K562 (cell line): ENCODE data around the gene MTA2. TPM values are rescaled to one million over a fixed set of nuclear protein-coding genes. Genes with fewer than 3 reads are reported as not detected.

ENCODE experiments used
- BRF1 ChIP-seq: IDR thresholded peaks from 3 replicates; pipeline ENCODE4 v1.6.1; 2011; ENCODE audit warnings: borderline replicate concordance, mild to moderate bottlenecking; ENCODE audit not compliant: insufficient read length; ENCODE audit errors: extremely low read depth
- CAMTA2 ChIP-seq: fragments of 250-450 bp; sonication (Bioruptor Pico); conservative IDR thresholded peaks from 2 replicates; pipeline ENCODE4 v1.5.1; 2022
- HIVEP1 ChIP-seq: fragments of 250-450 bp; sonication (Bioruptor Pico); IDR thresholded peaks from 2 replicates; pipeline ENCODE4 v1.4.0; 2020; ENCODE audit warnings: mild to moderate bottlenecking
- HSF4 ChIP-seq: fragments of 250-450 bp; sonication (Bioruptor Pico); IDR thresholded peaks from 2 replicates; pipeline ENCODE4 v2.1.2; 2022; ENCODE audit warnings: mild to moderate bottlenecking, moderate library complexity, borderline replicate concordance
- MECOM ChIP-seq: fragments of 250-450 bp; sonication (Bioruptor Pico); IDR thresholded peaks from 2 replicates; pipeline ENCODE4 v1.8.0; 2022; ENCODE audit warnings: inconsistent platforms
- PBX2 ChIP-seq, 2 experiments: IDR thresholded peaks in 1 of 2; conservative IDR thresholded peaks in 1 of 2; 2 replicates each; pipeline ENCODE4 v1.6.1; 2016; ENCODE audit warnings: low read depth in 2 of 2, mild to moderate bottlenecking in 1 of 2, missing compliant biosample characterization in 1 of 2, missing genetic modification characterization in 1 of 2, moderate library complexity in 1 of 2
- PHF20 ChIP-seq: fragments of 450-650 bp; IDR thresholded peaks from 2 replicates; pipeline ENCODE4 v1.6.1; 2018; ENCODE audit not compliant: partially characterized antibody
- PKNOX1 ChIP-seq: fragments of 450-650 bp; IDR thresholded peaks from 2 replicates; pipeline ENCODE4 v1.6.1; 2016
- SMAD1 ChIP-seq: fragments of 150-350 bp; IDR thresholded peaks from 2 replicates; pipeline ENCODE4 v1.6.1; 2014; ENCODE audit warnings: low read length, low read depth; ENCODE audit not compliant: partially characterized antibody
- SMC3 ChIP-seq: conservative IDR thresholded peaks from 2 replicates; pipeline ENCODE4 v1.6.1; 2011; ENCODE audit warnings: low read depth, low read length, improper control_type of control experiment; ENCODE audit not compliant: insufficient read depth
- SNAPC5 ChIP-seq: fragments of 250-450 bp; sonication (Bioruptor Pico); IDR thresholded peaks from 2 replicates; pipeline ENCODE4 v1.8.0; 2021; ENCODE audit warnings: moderate library complexity, mild to moderate bottlenecking, inconsistent platforms
- SNRNP70 ChIP-seq: fragments of 200-400 bp; formaldehyde crosslinking; optimal IDR thresholded peaks from 2 replicates; pipeline ENCODE3; 2017; ENCODE audit warnings: low read depth, low read length
- SREBF1 ChIP-seq: fragments of 150-350 bp; IDR thresholded peaks from 2 replicates; pipeline ENCODE4 v1.6.1; 2014; ENCODE audit warnings: antibody characterized with exemption, low read depth, low read length, borderline replicate concordance
- TAF15 ChIP-seq: fragments of 200-400 bp; formaldehyde crosslinking; IDR thresholded peaks from 2 replicates; pipeline ENCODE4 v1.6.1; 2017; ENCODE audit warnings: mild to moderate bottlenecking, low read depth, low read length, moderate library complexity
- TFAP4 ChIP-seq: sonication (generic); formaldehyde crosslinking; IDR thresholded peaks from 2 replicates; pipeline ENCODE4 v1.8.0; 2022; ENCODE audit warnings: missing genetic modification reagents, mild to moderate bottlenecking, moderate library complexity, borderline replicate concordance
- ZBTB34 ChIP-seq: fragments of 250-450 bp; sonication (Bioruptor Pico); IDR thresholded peaks from 2 replicates; pipeline ENCODE4 v1.8.0; 2021; ENCODE audit warnings: mild to moderate bottlenecking, moderate library complexity
- ZFP30 ChIP-seq: fragments of 250-450 bp; sonication (Bioruptor Pico); IDR thresholded peaks from 2 replicates; pipeline ENCODE4 v1.8.0; 2022; ENCODE audit warnings: moderate library complexity, mild to moderate bottlenecking, inconsistent platforms, borderline replicate concordance
- ZNF134 ChIP-seq: fragments of 250-450 bp; sonication (Bioruptor Pico); conservative IDR thresholded peaks from 2 replicates; pipeline ENCODE4 v1.4.0; 2020
- ZNF184 ChIP-seq: sonication (generic); formaldehyde crosslinking; IDR thresholded peaks from 2 replicates; pipeline ENCODE4 v1.5.0; 2020; ENCODE audit warnings: missing genetic modification reagents
- ZNF23 ChIP-seq: fragments of 250-450 bp; sonication (Bioruptor Pico); IDR thresholded peaks from 2 replicates; pipeline ENCODE4 v1.4.0; 2020; ENCODE audit warnings: mild to moderate bottlenecking
- ZNF699 ChIP-seq: fragments of 250-450 bp; sonication (Bioruptor Pico); IDR thresholded peaks from 2 replicates; pipeline ENCODE4 v1.8.0; 2021; ENCODE audit warnings: mild to moderate bottlenecking, moderate library complexity; ENCODE audit not compliant: insufficient replicate concordance
- polyA plus RNA-seq, 8 experiments: library from polyadenylated mRNA; depleted of rRNA in 4 of 8; stranded (reverse) in 5 of 8; unstranded in 3 of 8; fragments of >200 nt; fragmentation: Nextera tagmentation in 2 of 8; fragmentation: Illumina TruSeq in 1 of 8; extraction: Ambion mirVana in 2 of 8; extraction: Trizol in 1 of 8; gene quantifications; 2 replicates each; pipeline versions ENCODE4 v1.2.1 to v1.2.3, GENCODE V29; 2011 to 2014; ENCODE audit warnings: inconsistent platforms in 1 of 8, missing spikeins in 1 of 8
- total RNA-seq, 7 experiments: library from RNA; depleted of rRNA in 6 of 7; stranded (reverse); fragments of >200 nt in 6 of 7; fragmentation: Illumina TruSeq in 2 of 7; extraction: Trizol in 2 of 7; gene quantifications; 2 replicates each; pipeline versions ENCODE4 v1.2.1 to v1.2.3, GENCODE V29; 2011 to 2021; ENCODE audit warnings: low replicate concordance in 1 of 7

Gene MTA2
- total and polyA plus RNA-seq, 9 of the 15 experiments (the other 6 are each of a cell fraction or from before 2014, with no cell fraction given), result 6.2 to 220 (median 172) TPM

- TF ChIP-seq PBX2 (CRISPR knock-in tag; IDR thresholded peaks at IDR 0.05; ENCODE audit: low read depth) (no peak), PBX2 (tag; conservative IDR thresholded peaks at IDR 0.05; ENCODE audit: low read depth) (no peak), PKNOX1 (no peak), SNAPC5 (CRISPR knock-in tag) (no peak), SMC3 (no peak), TAF15 (0 out of 2 replicates have a peak, but pooled peaks have one; percentile 60), SREBF1 (no peak), SMAD1 (no peak), HIVEP1 (0 out of 2 replicates have a peak, but pooled peaks have one; percentile 64), ZNF184 (CRISPR knock-in tag) (no peak), ZNF23 (no peak), BRF1 (no peak), PHF20 (peak; percentile 33), SNRNP70 (no peak), MECOM (CRISPR knock-in tag) (no peak), ZBTB34 (CRISPR knock-in tag) (no peak), TFAP4 (no peak; the same call in 1 of the 2 replicates), ZNF699 (CRISPR knock-in tag) (no peak), HSF4 (CRISPR knock-in tag) (no peak), CAMTA2 (CRISPR knock-in tag) (no peak), ZNF134 (CRISPR knock-in tag) (no peak), ZFP30 (CRISPR knock-in tag) (no peak)
Measured at GRCh38 chr11:62602141-62603071, 741 bp upstream of the MTA2 start (continued).
